Ureter (tissue), 1 donor: ENCODE results near the gene SMPD3. TPM values are rescaled to one million over a fixed set of nuclear protein-coding genes. Genes with fewer than 3 reads are reported as not detected.

Source experiments
- DNase-seq: peaks from one replicate; pipeline ENCODE4 v3.0.0-alpha.2; 2020; ENCODE audit warnings: low spot score
- total RNA-seq: library from RNA; stranded (reverse); gene quantifications from one replicate; pipeline ENCODE4 v1.2.4, GENCODE V29; 2023
- donor health status: DM: yes; HTN: yes; CAD: no.

The SMPD3 gene
- total RNA-seq, 1 donor from 2014 or later, result 1.6 TPM

- no peak for DNase-seq
Observed at GRCh38 chr16:68369697-68370580, 78.4 kb downstream of the SMPD3 start.

DNA sequence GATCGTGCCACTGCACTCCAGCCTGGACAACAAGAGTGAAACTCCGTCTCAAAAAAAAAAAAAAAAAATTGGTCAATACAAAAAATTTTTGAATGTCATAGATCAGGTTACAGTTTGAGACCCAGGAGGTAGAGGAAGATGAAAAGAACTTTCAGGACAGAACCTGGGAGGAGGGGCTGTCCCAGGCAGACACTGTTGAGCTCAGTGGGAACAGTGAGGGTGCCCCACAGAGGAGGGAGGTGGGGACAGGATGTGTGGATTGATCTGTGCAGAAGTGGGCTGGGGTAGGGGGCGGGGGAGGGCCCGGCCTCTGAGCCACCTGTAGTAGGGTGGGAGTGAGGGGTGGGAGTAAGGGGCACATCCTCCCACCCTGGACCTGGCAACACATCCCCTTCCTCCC is 79.1 kb downstream of the SMPD3 start:
- DNase-seq, result no peak

DNA sequence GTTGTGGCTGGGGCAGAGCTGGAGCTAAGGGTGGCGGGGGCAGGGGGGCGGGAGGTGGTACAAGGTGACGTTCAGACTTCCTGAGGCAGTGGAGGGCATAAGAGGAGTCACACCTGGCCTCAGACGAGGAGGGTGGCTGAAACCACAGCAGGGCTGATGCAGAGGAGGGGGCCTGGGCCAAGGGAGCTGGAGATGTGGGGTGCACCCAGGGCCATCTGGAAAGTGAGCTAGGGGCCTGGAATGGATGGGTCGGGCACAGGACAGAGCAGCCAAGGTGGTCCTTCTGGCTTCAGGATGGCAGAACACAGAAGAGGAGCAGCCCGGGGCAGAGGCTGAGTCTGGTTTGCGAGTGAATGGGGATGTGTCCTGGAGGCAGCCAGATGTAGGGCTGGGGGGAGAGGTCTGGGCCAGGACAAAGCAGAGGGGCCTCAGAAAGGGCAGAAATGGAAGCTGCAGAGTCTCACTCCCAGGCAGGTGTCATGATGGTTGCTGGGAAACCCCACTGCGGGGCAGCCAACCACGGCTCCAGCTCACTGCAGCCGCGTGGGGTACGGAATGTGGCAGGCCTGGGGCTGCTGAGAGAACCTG is 79.9 kb downstream of the SMPD3 start:
- DNase-seq, result no peak

DNA sequence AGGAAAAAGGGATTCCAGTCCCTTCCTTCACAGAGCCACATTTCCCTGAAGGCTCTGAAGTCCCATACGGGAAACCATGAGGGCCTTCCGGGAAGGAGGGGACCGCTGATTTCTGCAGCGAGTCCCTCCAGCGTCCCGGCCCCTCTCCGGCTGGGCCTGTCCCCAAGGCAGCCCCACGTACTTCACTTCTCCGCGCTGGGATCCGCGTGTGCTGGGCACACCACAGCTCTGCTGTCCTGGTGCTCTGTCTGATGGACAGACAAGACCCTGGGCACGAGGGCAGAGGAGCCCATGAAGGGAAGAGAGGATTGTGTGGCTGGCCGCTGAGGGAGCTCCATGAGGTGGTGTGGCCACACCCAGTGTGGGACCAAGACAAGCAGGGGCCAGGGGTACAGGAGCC is 80.4 kb downstream of the SMPD3 start:
- DNase-seq, result no peak

DNA sequence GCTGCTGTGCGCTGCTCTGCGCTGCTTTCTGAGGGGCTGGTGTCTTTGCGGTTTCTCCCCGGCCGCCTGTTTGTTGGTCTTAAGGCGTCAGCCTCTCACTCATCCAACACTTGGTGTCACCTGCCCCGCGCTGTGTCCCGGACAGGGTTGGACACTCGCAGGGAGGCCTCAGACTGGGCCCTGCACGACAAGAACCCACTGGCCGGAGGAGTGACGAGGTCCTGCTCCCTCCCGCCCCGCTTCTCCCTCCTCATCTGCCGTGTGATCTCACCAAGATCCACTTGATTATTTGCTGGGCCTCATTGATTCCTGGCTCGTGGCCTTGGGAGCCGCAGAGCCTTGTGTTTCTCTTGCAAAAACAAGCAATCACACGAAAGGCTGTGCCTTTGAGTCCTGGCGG is 80.9 kb downstream of the SMPD3 start:
- no peak for DNase-seq

- DNase-seq, result no peak
Observed at GRCh38 chr16:68367030-68367429, 81.3 kb downstream of the SMPD3 start.

- DNase-seq, result no peak
Observed at GRCh38 chr16:68366062-68366461, 82.2 kb downstream of the SMPD3 start.

DNA sequence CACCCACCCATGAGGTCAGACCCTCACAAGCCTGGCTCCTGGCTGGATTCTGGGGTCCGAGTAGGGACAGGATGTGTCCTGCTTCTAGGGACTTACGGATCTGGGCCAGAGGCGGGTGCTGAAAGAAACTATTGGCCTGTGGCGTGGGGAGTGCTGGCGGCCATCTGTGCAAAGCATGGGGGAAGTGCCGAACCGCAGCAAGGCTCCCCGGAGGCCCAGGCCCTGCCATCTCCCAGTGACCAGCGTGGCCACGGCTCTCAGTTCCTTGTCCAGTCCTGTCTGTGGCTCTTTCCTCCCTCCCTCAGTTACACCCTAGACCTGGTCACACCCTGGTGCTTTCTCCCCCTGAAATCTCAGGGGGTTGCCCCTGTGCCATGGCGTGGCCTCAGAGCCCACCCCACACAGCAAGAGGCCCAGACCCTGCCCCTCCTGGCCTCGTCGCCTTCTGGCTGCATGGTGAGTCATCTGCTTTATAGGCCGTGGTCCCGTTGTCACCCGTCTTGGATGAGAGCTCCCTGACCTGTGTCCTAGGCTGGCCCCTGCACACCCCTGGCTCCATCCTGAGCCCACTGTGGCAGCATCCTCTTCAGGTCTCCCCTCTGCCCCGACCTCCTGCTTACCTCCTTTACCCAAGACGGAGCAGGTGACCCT is 83.0 kb downstream of the SMPD3 start:
- no peak for DNase-seq

DNA sequence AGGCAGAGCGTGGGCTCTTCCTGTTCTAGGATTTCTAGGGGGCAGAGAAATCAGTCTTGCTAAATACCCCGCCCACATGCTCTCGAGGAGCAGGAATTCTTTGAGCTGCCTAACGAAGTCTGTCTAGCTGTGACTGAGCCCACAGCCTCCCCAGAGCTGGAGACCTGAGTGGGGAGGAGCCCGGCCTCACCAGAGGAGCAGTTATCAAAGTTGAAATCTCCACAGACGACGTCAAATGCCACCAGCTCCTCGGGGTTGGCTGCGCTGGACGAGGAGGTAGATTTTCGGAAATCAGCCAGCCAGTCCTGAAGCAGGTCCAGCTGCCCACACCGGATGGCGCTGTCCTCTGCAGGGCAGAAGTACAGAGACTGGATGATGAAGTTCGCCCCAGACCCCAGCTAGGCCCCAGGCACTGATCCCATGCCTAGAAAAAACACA is 83.7 kb downstream of the SMPD3 start:
- DNase-seq, result no peak

- DNase-seq, result no peak
Observed at GRCh38 chr16:68363658-68364521, 84.4 kb downstream of the SMPD3 start.

- DNase-seq, result no peak
Observed at GRCh38 chr16:68362947-68363657, 85.2 kb downstream of the SMPD3 start.

DNA sequence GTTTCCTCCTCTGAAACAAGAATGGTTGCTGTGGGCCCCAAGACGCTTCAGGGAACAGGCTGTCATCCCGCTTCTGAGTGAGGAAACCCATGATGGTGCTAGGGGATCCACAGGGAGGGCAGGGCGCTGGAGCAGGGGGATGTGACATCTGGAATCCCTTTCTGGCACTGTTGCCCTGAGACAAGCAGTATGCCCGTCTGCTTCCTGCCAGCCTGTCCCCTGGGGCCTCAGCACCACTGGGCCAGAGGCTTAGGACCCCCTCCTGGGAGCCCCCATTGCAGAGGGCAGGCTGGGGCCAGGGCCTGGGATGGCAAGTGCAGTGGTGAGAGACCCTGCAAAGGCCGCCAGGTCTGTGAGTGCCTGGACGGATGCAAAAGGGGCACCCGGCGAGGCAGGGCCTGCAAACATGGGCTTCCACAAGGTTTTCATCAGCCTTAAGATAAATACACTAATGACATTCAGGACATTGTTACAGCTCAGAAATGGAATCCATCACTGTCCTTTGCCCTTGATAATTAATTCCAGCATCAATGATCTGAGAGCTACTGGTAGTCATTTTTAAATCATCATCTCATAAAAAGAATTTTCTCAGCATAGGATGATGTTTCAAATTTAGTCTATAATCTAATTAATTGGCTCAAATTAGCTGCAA is 85.9 kb downstream of the SMPD3 start:
- DNase-seq, result no peak

GRCh38 chr16:68361485-68361884 is 86.8 kb downstream of the SMPD3 start:
- no peak for DNase-seq

DNA sequence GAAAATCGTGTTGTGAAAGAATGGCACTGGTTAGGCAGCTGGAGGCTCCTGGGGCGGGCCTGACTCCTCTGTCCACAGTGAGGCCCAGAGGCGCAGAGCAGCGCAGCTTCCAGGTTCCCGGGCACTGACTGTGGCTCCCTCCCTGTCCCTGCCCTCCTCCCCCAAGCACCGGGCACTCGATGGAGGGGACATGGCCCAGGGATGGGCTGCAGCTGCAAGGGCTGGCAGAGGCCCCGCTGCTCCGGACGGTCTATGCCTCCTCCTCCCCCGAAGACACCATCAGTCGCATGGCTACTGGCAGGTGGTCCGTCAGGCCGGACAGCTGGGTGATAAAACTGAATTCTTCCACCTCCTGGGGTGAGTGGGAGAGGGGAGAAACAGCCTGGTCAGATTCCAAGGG is 87.4 kb downstream of the SMPD3 start:
- DNase-seq, result no peak

DNA sequence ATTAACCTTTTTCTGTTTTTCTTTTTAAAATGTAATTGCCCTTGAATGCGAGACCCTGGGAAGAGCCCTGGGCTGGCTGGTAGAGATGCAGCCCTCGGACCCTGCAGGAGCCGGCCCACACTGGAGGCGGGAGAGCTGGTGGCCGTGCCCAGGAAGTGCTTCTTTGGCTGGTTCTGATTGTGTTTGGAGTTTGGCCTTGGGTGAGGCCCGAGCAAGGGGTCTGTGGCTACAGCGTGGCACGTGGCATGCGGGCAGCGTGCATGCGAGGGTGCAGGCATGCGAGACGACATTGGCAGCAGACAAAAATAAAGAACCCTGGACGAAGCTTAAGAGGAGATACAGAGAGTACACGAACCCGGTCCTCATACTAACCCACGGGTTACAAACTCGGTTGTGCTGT is 87.8 kb downstream of the SMPD3 start:
- no peak for DNase-seq

GRCh38 chr16:68359398-68360191 is 88.7 kb downstream of the SMPD3 start:
- no peak for DNase-seq

DNA sequence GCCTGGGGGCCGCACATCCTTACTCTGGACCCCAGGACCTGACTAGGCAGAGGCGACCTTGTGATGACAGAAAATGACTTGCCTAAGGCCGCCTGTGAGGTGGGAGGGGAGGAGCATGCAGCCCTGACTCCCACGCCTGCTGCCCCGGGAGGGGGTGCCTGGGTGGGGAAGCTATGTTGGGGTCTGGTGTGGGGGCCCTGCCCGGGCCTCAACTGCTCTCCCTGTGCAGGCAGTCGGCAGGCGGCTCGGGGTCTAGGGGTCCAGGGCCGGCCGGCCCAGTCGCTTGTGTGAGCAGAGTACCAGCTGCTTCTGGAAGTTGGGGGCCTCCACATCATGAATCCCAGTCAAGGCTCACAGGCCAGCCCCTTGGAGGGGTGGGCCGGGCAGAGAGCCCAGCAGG is 89.4 kb downstream of the SMPD3 start:
- DNase-seq, result no peak

DNA sequence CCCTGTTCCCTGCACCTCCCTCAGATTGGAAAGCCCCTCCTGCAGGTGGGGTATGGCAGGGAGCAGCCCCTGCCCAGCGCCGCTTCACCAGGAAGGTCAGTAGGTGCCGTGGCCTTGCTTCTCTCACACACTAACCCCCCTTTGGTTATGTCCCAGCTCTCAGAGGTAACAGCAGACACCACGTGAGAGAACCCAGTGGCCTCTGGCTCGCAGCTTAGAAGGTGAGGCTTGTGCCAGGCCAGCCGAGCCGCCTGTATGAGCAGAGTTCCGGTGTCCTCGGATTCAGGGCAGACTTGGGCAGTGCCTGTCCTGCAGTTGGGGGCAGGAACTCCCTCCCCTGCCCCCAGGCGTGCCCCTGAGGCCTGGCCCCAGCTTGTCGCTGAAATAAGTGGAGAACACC is 90.4 kb downstream of the SMPD3 start:
- DNase-seq, result no peak

GRCh38 chr16:68357521-68357922 is 90.8 kb downstream of the SMPD3 start:
- no peak for DNase-seq

DNA sequence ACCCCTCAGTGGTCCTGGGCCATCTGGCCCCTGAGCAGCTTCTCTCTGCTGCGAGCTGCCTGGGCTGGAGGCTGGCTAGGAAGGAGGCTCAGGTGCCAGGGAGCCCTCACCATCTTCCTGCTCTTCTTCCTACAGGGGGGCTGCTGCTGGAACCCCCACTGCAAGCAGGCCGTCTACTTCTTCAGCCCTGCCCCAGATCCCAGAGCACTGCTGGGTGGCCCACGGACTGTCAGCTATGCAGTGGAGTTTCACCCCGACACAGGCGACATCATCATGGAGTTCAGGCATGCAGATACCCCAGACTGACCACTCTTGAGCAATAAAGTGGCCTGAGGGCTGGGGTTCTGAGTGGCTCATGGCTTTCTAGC is 91.4 kb downstream of the SMPD3 start:
- no peak for DNase-seq
